CD14-positive monocyte (primary cell): Measurements from ENCODE around the gene CDO1. TPM values are rescaled to one million over a fixed set of nuclear protein-coding genes. Genes with fewer than 3 reads are reported as not detected.

ENCODE experiments used
- DNase-seq, 3 donors: peaks; one replicate each; pipeline ENCODE4 v3.0.0-alpha.2; 2011 to 2022
- H2AFZ ChIP-seq: 2 replicates; pipeline ENCODE4 v1.6.0; 2012; ENCODE audit warnings: mild to moderate bottlenecking, low read depth, low read length, inconsistent platforms; ENCODE audit not compliant: insufficient read depth, poor library complexity, severe bottlenecking
- H3K27ac ChIP-seq, 2 donors: 1 replicate in 1 of 2; 2 replicates in 1 of 2; pipeline ENCODE4 v1.5.1; 2012 to 2013; ENCODE audit warnings: low read length in 2 of 2, control low read depth in 1 of 2, inconsistent platforms in 1 of 2, low read depth in 1 of 2, mild to moderate bottlenecking in 1 of 2
- H3K27me3 ChIP-seq, 2 donors: one replicate each; pipeline versions ENCODE4 v1.6.0 to v1.6.1; 2011 to 2013; ENCODE audit warnings: low read length in 2 of 2; ENCODE audit not compliant: control insufficient read depth in 2 of 2, insufficient read depth in 2 of 2
- H3K36me3 ChIP-seq, 2 donors: replicated peaks in 1 of 2; 1 replicate in 1 of 2; 2 replicates in 1 of 2; pipeline versions ENCODE4 v1.5.1 to v1.6.1; 2012 to 2013; ENCODE audit warnings: low read length in 2 of 2, control low read depth in 1 of 2, inconsistent platforms in 1 of 2, mild to moderate bottlenecking in 1 of 2; ENCODE audit not compliant: insufficient read depth in 2 of 2, control insufficient read depth in 1 of 2
- H3K4me1 ChIP-seq, 2 donors: 1 replicate in 1 of 2; 2 replicates in 1 of 2; pipeline versions ENCODE4 v1.5.1 to v1.6.1; 2012 to 2013; ENCODE audit warnings: low read length in 2 of 2, control low read depth in 1 of 2, inconsistent platforms in 1 of 2, mild to moderate bottlenecking in 1 of 2, moderate library complexity in 1 of 2; ENCODE audit not compliant: insufficient read depth in 2 of 2, control insufficient read depth in 1 of 2
- H3K4me2 ChIP-seq: replicated peaks from 2 replicates; pipeline ENCODE3; 2012; ENCODE audit warnings: low read length, moderate library complexity, mild to moderate bottlenecking; ENCODE audit not compliant: poor library complexity, severe bottlenecking; ENCODE audit errors: extremely low read depth
- H3K4me3 ChIP-seq, 3 experiments: fragments of 200-600 bp in 1 of 3; sonication (generic) in 1 of 3; replicated peaks in 1 of 3; 1 replicate in 2 of 3; 2 replicates in 1 of 3; pipeline ENCODE4 v1.5.1; 2011 to 2013; ENCODE audit warnings: low read length in 3 of 3, mild to moderate bottlenecking in 3 of 3, control low read depth in 2 of 3, low read depth in 2 of 3, inconsistent platforms in 1 of 3, moderate library complexity in 1 of 3
- H3K79me2 ChIP-seq: 2 replicates; pipeline ENCODE4 v1.6.0; 2012; ENCODE audit warnings: mild to moderate bottlenecking, control low read depth, inconsistent platforms, low read length, moderate library complexity; ENCODE audit not compliant: insufficient read depth
- H3K9ac ChIP-seq: 2 replicates; pipeline ENCODE4 v1.6.0; 2017; ENCODE audit warnings: low read length, mild to moderate bottlenecking; ENCODE audit not compliant: insufficient read depth, poor library complexity, severe bottlenecking
- H3K9me3 ChIP-seq, 2 donors: replicated peaks in 1 of 2; 1 replicate in 1 of 2; 2 replicates in 1 of 2; pipeline versions ENCODE4 v1.5.1 to v1.6.1; 2012 to 2013; ENCODE audit warnings: low read length in 2 of 2, control low read depth in 1 of 2; ENCODE audit not compliant: control insufficient read depth in 1 of 2, insufficient read depth in 1 of 2
- H4K20me1 ChIP-seq: 2 replicates; pipeline ENCODE4 v1.6.0; 2012; ENCODE audit warnings: mild to moderate bottlenecking, low read length, control low read depth, moderate library complexity; ENCODE audit not compliant: insufficient read depth
- H3K27ac Mint-ChIP-seq, 7 donors: one replicate each; pipeline ENCODE4 v1.8.0; 2020; ENCODE audit warnings: mild to moderate bottlenecking in 7 of 7, mixed read lengths in 7 of 7, moderate library complexity in 6 of 7, inconsistent platforms in 2 of 7
- H3K27me3 Mint-ChIP-seq, 3 donors: one replicate each; pipeline ENCODE4 v1.8.0; 2021 to 2022; ENCODE audit warnings: low read depth in 3 of 3, mild to moderate bottlenecking in 3 of 3, mixed read lengths in 3 of 3, moderate library complexity in 3 of 3, inconsistent platforms in 1 of 3
- H3K36me3 Mint-ChIP-seq, 2 donors: one replicate each; pipeline ENCODE4 v1.8.0; 2020; ENCODE audit warnings: mixed read lengths in 2 of 2, inconsistent platforms in 1 of 2, mild to moderate bottlenecking in 1 of 2
- H3K4me1 Mint-ChIP-seq: one replicate; pipeline ENCODE4 v1.8.0; 2020; ENCODE audit warnings: mild to moderate bottlenecking, mixed read lengths
- H3K4me3 Mint-ChIP-seq, 2 donors: one replicate each; pipeline ENCODE4 v1.8.0; 2020; ENCODE audit warnings: mild to moderate bottlenecking in 2 of 2, mixed read lengths in 2 of 2, moderate library complexity in 1 of 2
- H3K9me3 Mint-ChIP-seq, 7 donors: one replicate each; pipeline ENCODE4 v1.8.0; 2020 to 2022; ENCODE audit warnings: mixed read lengths in 7 of 7, mild to moderate bottlenecking in 6 of 7, moderate library complexity in 6 of 7, inconsistent platforms in 2 of 7
- WGBS: methylation state at CpG from one replicate; pipeline ENCODE4 v1.1.5; 2013; ENCODE audit warnings: missing lambda C conversion rate; ENCODE audit not compliant: insufficient coverage; 5-methylcytosine and 5-hydroxymethylcytosine counted together
- intact Hi-C, 2 donors: fragments of 100-400 bp; cut with micrococcal nuclease; formaldehyde crosslinking; loops; one replicate each; pipeline versions ENCODE4 v1.15.0 to v1.15.1; 2023
- polyA plus RNA-seq, 3 donors: library from polyadenylated mRNA; depleted of rRNA in 1 of 3; unstranded in 2 of 3; stranded (reverse) in 1 of 3; fragments of 300-500 nt in 2 of 3; fragments of >200 nt in 1 of 3; fragmentation: Illumina TruSeq in 2 of 3; gene quantifications; 1 replicate in 2 of 3; 2 replicates in 1 of 3; pipeline ENCODE4 v1.2.3, GENCODE V29; 2012 to 2021
- TF ChIP-seq, protein P1 (sequence below): fragments of 200-600 bp; IDR thresholded peaks from one replicate; pipeline ENCODE4 v1.8.0; 2022; ENCODE audit warnings: antibody characterized with exemption, mild to moderate bottlenecking

CDO1 gene
- polyA plus RNA-seq, 3 donors = not detected

DNA sequence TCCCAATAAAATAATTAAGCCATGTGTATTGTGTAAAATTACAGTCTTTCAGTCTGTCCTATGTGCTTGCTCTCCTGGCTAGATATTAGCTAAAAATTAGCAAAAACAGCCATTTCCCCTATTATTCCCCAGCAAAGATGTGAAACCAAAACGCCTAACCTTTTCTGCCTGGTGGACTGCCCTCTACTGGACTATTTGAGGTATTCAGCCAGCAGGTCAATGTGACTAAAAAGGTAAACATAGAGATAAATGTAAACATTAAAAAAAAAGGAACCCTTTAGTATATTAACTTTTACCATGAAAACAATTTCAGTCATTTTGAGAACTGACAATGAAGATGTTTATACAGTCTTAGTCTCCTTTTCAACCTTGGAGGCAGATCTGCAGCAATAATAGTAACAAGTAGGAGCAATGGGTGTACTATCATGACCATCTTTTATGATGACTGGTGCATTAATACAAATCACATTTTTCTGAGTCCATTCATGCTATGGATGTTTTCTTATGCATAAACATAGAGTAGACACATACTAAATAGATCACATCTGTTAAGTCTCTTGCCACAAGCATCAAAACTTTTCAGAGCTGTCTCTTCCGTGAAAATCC lies 14.8 kb upstream of the CDO1 start:
- H3K79me2 ChIP-seq = peaks cover 2% of the 10 kb centered on the region
- intact Hi-C loops = no loop called here
- H3K27me3 ChIP-seq = no peaks in the 10 kb centered on the region
- no CpG with 5 or more reads among the region's 2 CpGs for WGBS
- H3K27me3 Mint-ChIP-seq = no peaks in the 10 kb centered on the region
- H2AFZ ChIP-seq = no peak overlapping the region
- no peak overlapping the region for H3K4me3 ChIP-seq
- H3K4me1 ChIP-seq = no peaks in the 10 kb centered on the region
- DNase-seq = peak; percentile 37 to 57 (median 52)
- H3K4me3 Mint-ChIP-seq = no peak overlapping the region
- H3K36me3 ChIP-seq = peaks cover 65 to 78% of the 10 kb centered on the region in 2 donors
- TF ChIP-seq, protein P1, sequence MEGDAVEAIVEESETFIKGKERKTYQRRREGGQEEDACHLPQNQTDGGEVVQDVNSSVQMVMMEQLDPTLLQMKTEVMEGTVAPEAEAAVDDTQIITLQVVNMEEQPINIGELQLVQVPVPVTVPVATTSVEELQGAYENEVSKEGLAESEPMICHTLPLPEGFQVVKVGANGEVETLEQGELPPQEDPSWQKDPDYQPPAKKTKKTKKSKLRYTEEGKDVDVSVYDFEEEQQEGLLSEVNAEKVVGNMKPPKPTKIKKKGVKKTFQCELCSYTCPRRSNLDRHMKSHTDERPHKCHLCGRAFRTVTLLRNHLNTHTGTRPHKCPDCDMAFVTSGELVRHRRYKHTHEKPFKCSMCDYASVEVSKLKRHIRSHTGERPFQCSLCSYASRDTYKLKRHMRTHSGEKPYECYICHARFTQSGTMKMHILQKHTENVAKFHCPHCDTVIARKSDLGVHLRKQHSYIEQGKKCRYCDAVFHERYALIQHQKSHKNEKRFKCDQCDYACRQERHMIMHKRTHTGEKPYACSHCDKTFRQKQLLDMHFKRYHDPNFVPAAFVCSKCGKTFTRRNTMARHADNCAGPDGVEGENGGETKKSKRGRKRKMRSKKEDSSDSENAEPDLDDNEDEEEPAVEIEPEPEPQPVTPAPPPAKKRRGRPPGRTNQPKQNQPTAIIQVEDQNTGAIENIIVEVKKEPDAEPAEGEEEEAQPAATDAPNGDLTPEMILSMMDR = peak; percentile 81
- peaks cover 56 to 68% of the 10 kb centered on the region in 2 donors for H3K36me3 Mint-ChIP-seq
- H3K9me3 Mint-ChIP-seq = peaks cover 0 to 4% (median 3%) of the 10 kb centered on the region in 7 donors
- H3K4me2 ChIP-seq = no peak overlapping the region
- no peaks in the 10 kb centered on the region for H3K9me3 ChIP-seq
- no peak overlapping the region for H3K27ac ChIP-seq
- no peaks in the 10 kb centered on the region for H3K4me1 Mint-ChIP-seq
- peak overlapping the region in 1 of 7 donors; percentile 29 for H3K27ac Mint-ChIP-seq
- H3K9ac ChIP-seq = no peak overlapping the region
- peaks cover 3% of the 10 kb centered on the region for H4K20me1 ChIP-seq

DNA sequence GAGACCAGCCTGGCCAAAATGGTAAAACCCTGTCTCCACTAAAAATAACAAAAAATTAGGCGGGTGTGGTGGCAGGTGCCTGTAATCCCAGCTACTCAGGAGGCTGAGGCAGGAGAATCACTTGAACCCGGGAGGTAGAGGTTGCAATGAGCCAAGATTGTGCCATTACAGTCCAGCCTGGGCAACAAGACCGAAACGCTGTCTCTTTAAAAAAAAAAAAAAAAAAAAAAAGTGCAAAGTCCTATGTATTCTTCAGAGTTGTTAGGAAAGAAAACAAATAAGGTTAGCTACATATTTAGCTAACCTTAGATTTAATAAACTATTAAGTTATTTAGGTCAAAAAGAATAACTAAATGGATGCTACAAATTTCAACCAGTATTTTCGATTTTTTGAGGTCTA lies 13.5 kb upstream of the CDO1 start:
- Histone ChIP-seq H2AFZ (no peak overlapping the region), H3K79me2 (no peaks in the 10 kb centered on the region), H3K4me2 (no peak overlapping the region), H3K27me3 (no peaks in the 10 kb centered on the region), H3K4me3 (no peak overlapping the region), H3K4me1 (no peaks in the 10 kb centered on the region), H3K9me3 (peaks cover 0 to 3% of the 10 kb centered on the region in 2 donors), H3K9ac (no peak overlapping the region), H3K36me3 (peaks cover 52 to 65% of the 10 kb centered on the region in 2 donors), H3K27ac (no peak overlapping the region), H4K20me1 (no peaks in the 10 kb centered on the region)
- TF ChIP-seq, protein P1 = no peak
- DNase-seq = no peak
- H3K4me3 Mint-ChIP-seq = no peak overlapping the region
- H3K9me3 Mint-ChIP-seq = peaks cover 0 to 16% (median 11%) of the 10 kb centered on the region in 7 donors
- H3K4me1 Mint-ChIP-seq = no peaks in the 10 kb centered on the region
- intact Hi-C loops = no loop called here
- H3K36me3 Mint-ChIP-seq = peaks cover 44 to 56% of the 10 kb centered on the region in 2 donors
- H3K27me3 Mint-ChIP-seq = no peaks in the 10 kb centered on the region
- H3K27ac Mint-ChIP-seq = no peak overlapping the region
- WGBS = 100% methylated on average over 1 of the region's 5 CpGs
